GM18873 (cell line): ENCODE results near the gene TSPEAR.
"Not testable (repeated sequence)": the region's sequence is repeated elsewhere in the genome, so short reads cannot be mapped to it uniquely, and the experiment has no call there.

Experiments
- ATAC-seq: cut with Tn5 transposase; IDR thresholded peaks from one replicate; pipeline ENCODE4 v1.9.1; 2021; ENCODE audit warnings: mild to moderate bottlenecking, moderate library complexity, moderate number of reproducible peaks; ENCODE audit not compliant: unreplicated experiment, low FRiP score

Gene TSPEAR

DNA sequence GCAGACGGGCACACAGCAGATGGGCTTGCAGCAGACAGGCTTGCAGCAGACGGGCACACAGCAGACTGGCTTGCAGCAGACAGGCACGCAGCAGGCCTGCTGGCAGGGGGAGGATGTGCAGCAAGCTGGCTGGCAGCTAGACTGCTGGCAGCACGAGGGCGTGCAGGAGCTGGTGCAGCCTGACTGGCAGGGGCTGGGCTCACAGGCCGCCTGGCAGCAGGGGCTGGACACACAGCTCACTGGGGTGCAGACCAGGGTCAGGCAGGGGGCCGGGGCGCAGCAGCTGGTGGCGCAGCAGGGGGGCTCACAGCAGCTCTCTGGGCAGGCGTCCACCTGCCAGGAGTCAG, 153.1 kb downstream of the TSPEAR start:
- not testable (repeated sequence) for ATAC-seq

DNA sequence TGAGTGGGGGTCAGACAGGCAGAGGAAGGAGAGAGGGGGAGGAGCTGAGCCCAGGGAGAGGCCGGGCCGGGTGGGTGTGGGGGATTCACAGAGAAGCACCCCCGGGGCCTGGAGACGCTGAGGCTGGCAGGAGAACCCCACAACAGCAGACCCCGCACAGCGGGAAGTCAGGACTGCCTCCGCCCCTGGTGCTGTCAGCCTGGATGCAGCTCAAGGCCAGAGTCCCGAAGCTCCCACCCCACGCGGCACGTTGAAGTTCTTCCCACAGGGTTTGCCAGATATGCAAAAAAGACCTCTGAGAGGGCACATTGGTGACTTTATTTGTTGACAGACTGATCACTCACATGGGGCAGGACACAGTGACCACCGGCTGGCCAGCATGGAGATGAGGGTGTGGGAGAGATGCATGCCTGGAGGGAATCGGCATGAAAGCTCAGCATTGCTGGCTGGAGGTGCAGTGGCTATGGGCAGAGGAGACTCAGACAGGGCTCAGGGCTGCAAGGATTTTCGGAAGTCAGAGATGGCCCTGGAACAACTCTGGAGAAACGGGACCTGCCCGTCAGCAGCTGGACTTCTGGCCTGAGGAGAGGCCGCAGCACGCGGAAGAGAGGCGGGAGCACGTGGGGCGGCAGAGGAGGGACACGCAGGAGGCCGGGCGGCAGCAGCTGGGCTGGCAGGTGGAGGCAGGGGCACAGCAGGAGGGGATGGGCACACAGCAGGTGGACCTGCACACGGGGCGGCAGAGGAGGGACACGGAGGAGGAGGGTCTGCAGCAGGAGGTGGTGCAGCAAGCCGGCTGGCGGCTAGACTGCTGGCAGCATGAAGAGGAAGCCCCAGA, 153.7 kb downstream of the TSPEAR start:
- ATAC-seq: no peak

DNA sequence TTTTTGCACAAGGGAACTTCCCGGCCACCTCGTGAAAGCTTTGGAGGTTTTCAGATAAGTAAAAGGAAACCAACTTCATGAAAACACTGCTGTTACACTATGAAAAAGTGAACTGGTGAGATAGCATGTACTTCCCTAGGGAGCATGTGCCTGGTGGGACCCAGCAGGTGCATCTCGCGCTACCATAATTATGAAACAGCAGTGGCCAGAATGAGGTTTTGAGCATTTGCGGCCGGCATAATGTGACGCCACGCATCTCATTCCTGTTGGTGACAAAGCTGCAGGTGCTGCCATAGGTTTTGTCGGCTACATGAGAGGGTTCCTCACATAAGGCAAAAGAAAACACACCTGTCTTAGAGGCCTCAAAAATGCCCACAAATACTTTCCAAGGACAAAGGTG, 154.5 kb downstream of the TSPEAR start:
- ATAC-seq: no peak

DNA sequence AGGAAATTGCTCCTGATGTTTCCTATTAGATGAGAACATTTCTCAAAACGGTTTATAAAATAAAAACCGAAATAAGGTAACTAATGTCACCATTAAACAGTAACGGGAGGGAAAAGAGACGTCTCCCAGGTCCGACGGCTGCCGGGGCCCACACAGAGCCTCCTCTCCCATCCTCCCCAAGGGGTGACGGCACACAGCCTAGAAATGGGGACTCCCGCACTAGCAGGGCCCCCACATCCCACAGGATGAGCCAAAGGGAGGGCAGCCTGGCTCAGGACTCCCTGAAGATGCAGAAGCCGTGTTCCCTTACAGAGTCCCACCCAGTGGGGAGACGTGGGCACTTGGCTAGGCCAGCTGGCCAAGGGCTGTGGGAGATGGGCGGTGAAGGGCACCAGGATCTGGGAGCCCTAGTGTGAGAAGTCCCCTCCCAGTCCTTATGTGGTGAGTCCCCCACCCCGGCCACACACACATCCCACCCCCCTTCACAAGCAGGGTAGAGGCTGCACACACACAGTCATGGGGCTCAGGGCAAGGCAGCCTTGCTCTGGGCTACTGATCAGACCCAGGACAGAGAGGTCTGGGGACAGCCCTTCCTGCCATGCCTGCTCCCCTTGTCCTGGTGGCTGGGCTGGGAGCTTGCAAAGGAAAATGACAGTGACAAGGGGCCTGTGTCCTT, 156.0 kb downstream of the TSPEAR start:
- no peak for ATAC-seq

DNA sequence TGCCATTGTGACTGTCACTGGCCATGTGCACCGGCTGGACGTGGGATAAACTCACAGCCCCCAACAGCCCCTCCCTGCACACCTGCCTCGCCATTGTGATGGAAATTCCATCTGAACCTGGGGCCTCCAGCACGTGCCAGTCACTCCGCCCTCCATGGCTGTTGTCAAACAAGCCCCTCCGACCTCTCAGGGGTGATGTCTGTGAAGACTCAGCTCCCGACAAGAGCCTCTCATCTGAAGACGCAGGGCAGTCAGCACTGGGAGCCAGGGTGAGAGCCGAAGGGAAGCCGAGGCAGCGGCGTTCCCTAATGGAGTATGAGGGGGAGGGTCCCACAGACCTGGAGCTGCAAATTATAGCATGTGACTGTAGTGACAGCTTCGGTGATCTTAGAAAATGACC, 158.7 kb downstream of the TSPEAR start:
- ATAC-seq: no peak

DNA sequence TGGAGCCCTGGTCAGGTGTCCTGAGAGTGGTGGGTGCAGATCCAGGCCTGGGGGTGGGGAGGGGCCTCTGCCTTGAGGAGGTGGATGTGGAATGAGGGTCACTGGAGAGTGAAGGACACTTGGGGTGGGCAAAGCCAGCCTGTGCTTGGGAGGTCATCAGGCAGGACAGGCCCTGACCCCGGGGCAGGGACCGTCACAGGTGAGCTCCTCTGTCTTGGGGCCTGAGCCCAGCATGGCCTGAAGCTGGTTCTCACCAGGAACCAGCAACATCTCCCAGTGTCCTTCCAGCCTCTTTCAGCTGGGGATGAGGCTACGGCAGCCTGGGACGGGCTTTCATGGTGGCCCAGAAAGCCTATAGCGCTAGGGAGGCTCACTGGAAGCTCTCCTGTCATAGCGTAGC, 159.2 kb downstream of the TSPEAR start:
- ATAC-seq: no peak

DNA sequence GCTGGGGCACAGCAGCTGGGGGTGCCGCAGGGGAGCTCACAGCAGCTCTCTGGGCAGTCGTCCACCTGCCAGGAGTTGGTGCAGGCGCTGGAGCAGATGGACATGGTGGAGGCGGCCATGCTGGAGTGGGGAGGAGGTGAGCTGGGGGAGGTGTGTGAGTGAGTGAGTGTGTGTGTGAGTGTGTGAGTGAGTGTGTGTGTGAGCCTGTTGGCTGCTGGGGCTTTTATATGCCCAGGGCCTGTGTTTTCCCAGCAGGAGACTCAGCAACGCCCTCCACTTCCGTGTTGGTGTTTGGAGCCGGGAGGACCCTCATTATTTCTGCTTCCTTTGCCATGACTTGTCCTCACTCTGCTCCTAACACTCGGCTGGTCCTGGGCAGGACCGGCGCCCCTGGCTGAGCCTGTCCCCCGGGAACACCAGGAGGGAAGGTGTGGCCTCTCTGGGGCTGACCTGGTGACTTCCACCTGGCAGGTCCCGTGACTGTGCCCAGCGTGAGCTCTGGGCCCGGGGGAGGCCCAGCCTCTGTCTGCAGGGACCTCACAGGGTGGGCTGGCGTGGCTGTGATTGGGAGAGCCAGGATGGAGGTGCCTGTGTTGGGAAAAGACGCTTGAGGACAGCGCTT, 159.9 kb downstream of the TSPEAR start, which contains the start of gene KRTAP10-2:
KRTAP10-2 (minus strand) TSS at position 166 of the 622 bp plus-strand sequence; CDS start at position 119, 47 bp downstream.
- no peak for ATAC-seq

DNA sequence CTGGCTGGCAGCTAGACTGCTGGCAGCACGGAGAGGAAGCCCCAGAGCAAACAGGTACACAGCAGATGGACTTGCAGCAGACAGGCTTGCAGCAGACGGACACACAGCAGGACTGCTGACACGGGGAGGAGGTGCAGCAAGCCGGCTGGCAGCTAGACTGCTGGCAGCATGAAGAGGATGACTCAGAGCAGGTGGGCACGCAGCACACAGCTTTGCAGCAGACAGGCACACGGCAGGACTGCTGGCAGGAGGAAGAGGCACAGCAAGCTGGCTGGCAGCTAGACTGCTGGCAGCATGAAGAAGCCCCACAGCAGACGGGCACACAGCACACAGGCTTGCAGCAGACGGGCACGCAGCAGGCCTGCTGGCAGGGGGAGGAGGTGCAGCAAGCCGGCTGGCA, 160.6 kb downstream of the TSPEAR start:
- no peak for ATAC-seq

DNA sequence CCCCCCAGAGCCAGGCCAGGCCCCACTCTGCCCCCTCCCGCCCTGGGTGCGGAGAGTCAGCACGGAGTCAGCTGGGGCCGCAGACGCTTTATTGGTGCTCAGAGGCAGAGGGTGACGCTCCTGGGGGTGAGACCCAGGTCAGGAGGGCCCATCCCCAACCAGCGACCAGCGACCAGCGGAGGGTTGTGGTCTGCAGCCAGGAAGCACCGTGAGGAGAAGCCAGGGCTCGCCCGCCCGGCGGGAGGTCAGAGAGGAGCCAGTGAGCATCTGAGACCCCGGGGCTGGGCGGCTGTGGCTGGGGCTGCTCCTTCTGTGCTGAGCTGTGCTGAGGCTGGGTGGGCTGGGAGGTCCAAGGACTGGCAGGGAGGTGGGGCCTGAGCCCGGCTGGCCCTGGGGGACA, 161.1 kb downstream of the TSPEAR start:
- not testable (repeated sequence) for ATAC-seq

DNA sequence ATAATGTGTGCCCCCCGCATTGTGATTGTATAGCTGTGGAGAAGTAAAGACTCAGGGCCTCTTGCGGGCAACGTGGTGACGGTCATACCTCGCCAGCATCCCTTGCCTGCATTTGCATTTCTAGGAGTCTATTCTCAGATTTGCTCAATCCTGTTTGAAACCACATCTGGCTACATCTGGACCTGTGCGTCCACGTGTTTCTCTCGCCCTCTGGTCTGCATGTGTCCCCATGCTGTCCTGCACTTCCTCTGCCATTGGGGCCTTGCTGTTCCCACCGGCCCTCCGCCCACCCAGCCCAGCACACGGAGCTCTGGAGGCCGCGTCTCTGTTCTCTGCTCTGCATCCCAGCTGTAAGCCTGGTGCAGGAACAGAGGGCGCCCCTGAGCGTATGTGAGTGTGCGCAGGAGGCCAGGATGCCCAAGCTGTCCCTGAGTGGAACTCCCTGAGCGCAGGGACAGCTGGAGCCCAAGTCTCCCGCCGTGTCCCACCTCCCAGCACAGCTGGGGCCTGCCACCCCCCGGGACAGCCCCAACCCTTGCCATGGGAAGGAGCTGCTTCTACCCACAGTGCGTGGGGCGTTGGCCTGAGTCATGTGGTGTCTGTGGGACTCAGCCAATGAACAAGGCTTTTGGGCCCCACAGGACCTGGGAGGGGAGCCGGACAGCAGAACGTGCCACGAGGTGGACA, 161.7 kb downstream of the TSPEAR start:
- no peak for ATAC-seq

DNA sequence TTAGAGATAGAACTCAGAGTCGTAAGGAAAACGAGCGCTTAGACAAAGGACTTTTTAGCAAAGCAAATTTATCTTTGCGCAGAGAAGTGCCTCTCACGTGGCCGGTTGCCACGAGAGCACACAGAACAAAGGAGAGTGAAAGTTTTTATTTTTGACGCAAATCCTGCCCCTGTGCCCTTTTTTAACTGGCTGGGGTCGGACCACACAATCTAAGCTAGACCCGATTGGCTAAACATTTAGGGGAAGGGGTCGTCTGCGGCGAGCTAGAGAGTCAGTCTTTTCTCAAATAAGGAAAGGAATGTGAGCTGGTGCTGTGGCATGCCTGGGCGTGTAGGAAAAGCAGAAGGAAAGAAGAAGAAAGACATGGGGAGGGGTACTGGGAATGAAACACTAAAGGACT, 162.4 kb downstream of the TSPEAR start:
- ATAC-seq: no peak

DNA sequence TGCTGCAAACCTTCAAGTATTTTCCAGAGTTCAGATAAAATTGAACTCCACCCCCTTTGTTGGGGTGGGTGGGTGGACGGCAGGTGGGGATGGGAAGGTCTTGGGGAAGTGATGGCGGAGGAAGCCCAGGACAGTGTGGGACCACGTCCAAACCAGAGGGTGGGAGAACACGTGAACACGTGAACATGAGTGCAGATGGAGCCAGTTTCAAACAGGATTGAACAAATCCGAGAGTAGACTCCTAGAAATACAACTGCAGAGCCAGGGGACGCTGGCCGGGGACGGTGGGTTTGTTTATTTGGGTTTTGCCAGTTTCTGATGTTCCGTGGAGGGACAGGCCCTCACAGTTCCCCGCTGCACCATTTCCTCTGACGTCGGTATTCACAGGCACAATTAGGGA, 163.0 kb downstream of the TSPEAR start:
- no peak for ATAC-seq

DNA sequence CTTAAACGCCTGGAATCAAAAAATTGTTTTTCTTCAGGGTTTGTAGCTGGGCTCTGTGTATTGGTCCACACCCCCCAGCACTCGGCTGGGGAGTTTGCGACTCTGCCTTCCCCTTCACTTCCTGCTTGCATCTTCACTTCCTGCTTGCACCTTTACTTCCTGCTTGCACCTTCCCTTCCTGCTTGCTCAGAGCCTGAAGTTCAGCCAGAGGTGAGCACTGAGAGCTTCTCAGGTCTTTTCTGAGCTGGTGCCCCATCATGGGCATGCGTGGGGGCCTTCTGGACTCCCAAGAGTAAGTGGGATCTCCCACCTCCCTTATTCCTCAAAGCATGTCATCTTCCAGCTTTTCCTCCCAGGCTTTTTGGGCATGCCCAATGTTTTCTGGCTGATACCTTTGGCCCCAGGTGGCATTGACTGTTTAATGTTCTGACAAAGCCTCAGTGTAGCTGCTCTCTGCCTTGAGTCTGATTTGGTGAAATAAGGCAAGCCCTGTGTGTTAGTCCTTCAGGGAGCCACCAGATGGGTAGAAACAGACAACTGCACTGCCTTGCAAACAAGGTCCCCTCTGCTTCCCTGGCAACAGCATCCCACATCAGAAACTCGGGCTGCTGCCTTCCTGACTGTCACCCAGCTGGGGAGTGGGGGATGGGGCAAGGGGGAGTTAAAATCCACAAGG, 163.6 kb downstream of the TSPEAR start:
- ATAC-seq: no peak

DNA sequence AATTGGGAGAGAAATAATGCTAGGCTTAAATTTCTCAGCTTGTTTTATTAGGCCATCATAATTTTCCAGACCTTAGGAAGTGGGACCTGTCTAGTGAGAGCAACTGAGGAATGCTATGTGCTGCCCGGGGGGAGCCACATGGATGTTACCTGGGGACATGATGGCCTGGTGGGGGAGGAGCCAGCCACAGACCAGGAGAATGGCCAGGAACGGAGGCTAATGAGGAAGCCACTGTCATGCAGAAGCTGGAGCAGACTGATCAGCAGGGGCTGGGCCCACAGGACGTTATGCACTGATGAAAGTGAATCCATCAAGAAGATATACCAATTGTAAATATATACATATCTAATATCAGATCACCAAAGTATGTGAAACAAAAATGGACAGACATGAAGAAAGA, 166.8 kb downstream of the TSPEAR start:
- ATAC-seq: no peak

DNA sequence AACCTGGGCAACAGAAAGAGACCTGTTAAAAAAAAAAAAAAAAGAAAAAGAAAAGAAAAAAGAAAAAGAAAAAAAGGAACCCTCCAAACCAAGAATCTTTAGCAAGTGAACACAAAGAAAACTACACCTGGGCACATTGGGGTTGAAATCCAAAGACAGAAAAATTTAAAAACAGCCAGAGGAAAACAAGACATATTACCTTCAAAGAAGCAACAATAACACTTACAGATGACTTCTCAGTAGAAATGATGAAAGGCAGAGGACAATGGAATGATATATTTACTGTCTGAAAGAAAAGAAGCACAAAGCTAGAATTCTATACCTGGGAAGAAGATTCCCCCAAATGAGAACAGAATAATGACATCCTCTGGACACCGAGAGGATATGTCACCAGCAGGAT, 168.7 kb downstream of the TSPEAR start:
- ATAC-seq: no peak

DNA sequence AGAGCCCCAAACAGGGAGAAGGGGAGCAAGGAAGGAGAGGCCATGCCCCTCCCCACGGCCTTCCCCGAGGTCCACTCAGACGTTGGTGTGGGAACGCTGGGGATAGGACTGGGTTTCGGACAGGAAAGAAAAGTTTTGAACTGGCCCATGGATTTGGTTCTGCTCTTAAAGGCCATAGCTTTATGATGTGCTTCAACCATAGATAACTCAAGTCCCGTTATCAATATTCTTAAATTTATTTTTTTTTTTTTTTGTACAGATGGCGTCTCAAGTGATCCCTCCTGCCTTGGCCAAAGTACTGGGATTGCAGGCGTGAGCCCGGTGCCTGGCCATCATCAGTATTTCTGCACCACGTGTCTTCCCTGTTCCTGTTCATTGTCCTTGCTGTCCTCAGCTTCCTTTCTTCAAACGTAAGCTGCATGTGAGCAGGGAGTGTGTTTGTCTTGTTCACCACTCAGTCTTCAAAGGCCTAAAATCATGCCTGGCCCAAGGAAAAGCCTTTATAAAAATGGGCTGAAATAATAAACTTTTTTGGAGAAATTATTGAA, 170.6 kb downstream of the TSPEAR start:
- no peak for ATAC-seq

DNA sequence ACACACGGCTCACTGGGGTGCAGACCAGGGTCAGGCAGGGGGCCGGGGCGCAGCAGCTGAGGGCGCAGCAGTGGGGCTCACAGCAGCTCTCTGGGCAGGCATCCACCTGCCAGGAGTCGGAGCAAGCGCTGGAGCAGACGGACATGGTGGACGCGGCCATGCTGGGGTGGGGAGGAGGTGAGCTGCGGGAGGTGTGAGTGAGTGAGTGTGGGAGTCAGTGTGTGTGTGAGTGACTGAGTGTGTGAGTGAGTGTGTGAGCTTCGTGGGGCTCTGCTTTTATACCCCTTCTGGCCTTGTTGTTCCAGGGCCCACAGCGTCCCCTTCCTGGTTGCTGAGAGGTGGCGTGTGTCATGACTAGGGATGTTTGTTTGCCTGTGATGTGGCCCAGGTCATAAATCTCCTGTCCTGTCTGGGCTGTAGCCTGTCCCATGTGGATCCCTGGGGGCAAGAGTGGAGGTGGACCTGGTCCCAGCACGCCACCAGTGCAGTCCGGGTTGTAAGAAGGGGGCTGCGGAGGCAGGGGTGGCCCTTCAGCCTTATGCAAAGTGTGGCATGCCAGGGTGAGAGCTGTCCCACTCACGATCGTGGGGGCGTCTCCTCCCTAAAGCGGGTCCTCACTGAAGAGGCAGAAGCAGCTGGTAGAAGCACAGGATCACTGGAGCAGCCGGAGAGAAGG, 171.2 kb downstream of the TSPEAR start, which contains the start of gene KRTAP10-1:
KRTAP10-1 (minus strand) TSS at position 205 of the 676 bp plus-strand sequence; CDS start at position 160, 45 bp downstream.
- no peak for ATAC-seq

DNA sequence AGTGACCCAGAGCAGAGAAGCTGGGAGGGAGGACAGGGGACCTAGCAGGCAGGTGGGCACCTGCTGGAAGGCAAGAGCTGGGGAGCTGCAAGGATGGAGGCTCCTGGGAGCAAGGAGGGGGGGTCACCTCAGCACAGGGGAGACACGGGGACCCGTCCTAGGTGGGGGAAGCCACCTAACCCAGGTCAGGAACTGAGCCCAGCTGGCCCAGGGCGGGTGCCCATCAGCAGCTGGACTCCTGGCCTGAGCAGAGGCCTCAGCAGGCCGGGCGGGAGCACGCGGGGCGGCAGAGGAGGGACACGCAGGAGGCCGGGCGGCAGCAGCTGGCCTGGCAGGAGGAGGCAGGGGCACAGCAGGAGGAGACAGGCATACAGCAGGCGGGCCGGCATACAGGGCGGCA, 172.3 kb downstream of the TSPEAR start:
- ATAC-seq: no peak
